SKM-1 treated with dmso at 0.1 percent for 144 hours (cell line): ENCODE measurements around the gene CFB.
"Not testable (repeated sequence)": the region's sequence is repeated elsewhere in the genome, so short reads cannot be mapped to it uniquely, and the experiment has no call there.

ENCODE experiments used
- DNase-seq: peaks from one replicate; lab custom pipeline; 2025; ENCODE audit not compliant: unreplicated experiment; lab: John Stamatoyannopoulos, UW

Gene CFB

DNA sequence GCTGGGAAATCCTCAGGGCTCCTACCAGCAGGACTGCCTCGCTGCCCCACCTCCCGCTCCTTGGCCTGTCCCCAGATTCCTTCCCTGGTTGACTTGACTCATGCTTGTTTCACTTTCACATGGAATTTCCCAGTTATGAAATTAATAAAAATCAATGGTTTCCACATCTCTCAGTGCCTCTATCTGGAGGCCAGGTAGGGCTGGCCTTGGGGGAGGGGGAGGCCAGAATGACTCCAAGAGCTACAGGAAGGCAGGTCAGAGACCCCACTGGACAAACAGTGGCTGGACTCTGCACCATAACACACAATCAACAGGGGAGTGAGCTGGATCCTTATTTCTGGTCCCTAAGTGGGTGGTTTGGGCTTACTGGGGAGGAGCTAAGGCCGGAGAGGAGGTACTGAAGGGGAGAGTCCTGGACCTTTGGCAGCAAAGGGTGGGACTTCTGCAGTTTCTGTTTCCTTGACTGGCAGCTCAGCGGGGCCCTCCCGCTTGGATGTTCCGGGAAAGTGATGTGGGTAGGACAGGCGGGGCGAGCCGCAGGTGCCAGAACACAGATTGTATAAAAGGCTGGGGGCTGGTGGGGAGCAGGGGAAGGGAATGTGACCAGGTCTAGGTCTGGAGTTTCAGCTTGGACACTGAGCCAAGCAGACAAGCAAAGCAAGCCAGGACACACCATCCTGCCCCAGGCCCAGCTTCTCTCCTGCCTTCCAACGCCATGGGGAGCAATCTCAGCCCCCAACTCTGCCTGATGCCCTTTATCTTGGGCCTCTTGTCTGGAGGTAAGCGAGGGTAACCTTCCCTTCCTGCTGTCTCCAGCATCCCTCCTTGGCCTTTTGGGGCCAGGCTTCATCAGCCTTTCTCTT, at the start of gene CFB:
Gene CFB (plus strand): TSS at position 589 of the 863 bp plus-strand sequence. CDS start 127 bp downstream, at position 716.
- DNase-seq: no peak

DNA sequence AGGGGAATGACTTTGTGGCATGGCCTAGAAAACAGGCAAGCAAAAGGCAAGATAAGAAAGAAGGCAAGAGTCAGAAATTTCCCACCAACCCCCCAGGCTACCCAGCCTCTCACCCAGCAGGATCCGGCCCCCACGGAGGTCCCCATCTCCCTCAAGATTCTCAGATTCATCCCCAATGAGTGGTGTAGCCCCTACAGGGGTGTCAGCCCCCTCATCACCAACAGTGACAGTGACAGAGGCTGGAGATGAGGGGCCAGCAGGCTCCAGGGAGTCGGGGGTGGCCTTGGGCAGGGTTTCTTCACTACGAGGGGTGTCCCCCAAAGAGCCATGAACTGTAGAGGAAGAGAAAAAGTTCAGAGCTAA, 49.4 kb upstream of the CFB start:
- DNase-seq: no peak

DNA sequence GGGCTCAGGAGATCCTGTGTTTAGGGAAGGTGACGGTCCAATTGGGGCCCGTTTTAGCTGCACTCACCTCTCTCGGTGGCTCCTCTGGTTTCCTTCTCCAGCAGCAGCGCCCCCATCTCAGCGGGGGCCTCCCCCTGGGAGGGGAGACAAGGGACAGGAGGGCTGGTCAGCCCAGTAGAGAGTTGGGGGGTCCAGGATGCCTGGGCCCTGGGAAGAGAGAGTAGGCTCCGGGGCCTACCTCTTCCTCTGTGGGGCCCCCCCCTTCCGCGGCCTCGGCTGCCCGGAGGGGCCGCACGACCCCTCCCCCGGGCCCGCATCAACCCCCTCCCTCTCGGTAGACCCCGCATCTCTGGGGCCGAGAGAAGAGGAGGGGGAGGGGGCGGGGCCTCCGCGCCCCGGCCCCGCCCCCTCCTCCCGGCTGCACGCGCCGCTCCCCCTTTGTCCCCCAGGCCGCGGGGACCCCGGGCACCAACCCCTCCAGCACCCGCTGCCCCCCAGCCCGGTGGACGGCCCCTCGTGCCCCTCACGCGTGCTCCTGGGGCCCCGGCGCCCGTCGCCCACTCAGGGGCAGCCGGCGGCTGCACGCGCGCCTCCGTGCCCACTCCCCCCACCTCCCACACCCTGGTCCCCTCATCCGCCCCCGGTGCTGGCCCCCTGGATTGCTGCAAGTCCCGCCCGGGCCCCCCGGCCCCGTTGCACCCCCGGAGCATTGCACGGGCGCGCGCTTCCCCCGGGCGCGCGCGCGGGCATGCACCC, 48.9 kb upstream of the CFB start:
- DNase-seq: no peak

DNA sequence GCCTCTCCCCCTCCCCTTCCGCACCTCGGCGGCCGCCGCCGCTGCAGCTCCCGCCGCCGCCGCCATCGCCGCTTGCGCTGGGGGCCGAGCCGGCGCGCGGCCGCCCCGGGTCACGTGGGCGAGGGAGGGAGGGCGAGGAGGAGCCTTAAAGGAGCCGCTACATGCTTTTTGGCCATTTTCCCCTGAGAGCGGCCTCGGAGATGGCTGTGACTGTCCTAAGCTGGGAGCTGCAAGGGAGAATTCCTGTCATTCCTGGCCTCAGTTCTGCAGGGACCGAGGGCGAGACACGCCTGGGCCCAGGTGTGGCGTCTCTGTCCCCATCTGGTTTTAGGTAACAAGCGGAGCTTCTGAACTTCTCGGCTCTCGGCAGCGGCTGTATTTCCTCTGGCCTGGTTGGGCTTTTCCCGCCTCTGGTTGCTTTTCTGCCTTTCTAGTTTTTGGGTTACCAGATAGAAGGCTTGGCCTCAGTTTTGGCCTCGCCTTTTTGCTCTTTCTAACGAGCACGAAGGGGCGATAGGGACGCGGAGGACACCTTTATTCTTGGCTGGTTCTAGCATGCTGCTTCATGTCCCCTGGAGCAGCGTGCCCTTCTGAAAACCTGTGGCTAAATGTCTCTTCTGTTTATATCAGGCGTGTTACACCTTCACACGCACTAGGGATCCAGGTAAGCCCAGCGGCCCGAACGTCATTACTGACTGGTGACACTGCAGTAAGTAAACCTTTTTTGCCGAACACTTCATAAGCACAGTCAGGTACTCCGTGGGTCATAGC, 48.1 kb upstream of the CFB start, which contains the start of gene EHMT2:
Gene EHMT2 (minus strand): TSS at position 87 of the 771 bp plus-strand sequence. CDS start 21 bp downstream, at position 66.
- DNase-seq: peak; percentile 89

DNA sequence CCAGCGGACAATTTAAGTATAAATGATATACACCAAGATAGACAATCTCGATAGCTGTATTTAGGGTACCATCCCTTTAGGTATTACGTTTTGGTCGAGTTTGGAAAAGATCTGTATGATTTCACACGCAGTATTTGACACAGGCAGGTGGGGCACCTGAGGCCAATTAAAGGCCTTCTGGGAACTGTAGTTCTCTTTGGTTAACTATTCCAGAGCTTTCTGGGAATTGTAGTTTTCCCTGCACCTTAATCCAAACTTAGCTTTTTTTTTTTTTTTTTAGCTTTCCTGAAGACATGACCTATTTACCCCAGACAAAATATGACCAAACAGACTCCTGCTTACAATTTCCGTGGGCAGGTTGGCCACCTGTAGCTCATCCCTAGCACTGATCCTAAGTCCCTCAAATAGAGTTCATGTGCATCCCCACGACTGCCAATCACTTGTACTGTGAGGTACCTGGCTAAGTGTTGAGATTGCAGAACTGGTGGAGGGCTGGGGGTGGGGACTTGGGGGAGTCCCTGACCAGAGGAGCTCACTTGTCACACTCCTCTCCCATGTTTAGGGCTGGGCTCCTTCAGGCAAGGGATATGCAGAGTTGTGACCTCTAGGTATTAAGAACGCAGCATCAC, 47.4 kb upstream of the CFB start:
- DNase-seq: peak; percentile 35

DNA sequence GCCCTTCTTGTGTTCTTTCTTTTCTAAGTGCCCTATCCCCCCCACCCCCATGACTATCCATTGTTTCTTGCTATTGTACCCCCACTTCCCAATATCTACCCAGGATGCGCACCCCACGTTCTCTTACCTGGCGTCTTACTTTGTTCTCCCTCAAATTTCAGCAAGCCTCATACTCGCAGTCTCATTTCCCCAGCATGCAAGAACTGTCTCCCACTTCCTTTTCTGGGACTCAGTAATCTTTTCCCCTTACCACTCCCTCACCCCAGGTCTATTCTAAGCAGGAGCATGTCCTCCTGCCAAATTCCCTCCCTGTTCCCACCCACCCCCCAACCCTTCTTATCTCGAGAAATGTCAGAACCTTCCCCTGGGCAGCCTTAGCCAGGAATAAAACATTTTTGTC, 46.7 kb upstream of the CFB start:
- DNase-seq: no peak

DNA sequence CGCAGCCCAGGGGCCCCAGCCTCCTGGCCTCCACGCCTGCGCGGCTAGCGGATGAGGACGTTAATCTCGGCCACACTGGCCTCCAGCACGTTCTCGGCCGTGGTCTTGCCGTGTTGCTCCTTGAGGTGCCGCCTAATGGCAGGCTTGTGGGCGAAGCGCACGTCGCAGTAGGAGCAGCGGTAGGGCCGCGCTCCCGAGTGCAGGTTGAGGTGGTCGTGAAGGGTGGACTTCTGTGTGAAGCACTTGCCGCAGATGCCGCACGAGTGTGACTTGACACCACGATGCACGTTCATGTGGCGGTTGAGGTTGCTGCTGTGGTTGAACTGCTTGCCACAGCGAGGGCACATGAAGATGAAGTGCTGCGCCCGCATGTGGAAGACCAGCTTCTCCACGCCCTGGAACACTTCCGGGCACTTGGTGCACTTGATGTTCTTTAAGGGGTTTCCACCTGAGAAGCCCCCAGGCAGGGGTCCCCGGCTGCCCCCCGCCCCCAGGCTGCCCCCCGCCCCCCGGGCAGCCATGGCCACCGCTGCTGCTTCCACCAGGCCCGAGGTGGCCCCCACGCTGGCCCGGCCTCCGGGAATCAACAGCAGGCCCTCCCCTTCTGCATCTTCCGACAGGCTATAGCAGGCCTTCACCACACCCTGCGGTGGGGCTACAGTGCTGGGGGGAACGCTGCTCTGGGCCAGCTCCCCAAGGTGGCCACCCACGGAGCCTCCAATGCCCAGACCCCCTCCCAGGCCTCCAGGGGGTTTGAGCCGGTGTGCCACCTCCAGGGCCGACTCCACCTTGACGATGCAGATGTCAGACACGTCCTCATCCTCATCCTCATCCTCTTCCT, 45.8 kb upstream of the CFB start:
- no peak for DNase-seq

DNA sequence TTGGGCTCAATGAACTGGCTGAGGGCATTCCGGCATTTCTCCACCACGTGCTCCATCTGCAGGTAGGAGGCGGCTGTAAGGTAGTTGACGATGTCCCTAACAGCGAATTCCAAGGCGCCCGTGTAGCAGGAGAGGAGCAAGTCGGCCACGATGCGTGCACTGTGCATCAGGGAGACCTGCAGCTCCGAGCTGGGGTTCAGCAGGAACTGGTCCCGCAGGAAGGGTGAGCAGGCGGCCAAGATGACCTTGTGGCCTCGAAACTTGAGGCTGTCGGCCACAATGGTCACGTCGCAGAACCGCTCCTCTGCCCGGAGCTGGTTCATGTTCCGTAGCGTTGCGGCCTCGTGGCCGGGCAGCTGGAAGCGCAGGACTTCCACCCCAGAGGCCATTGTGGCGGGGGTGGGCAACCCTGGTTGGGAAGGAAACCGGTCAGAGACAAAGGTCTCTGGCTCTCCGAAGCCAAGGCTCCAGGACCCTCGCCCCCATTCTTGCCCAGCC, 44.9 kb upstream of the CFB start:
- no peak for DNase-seq

DNA sequence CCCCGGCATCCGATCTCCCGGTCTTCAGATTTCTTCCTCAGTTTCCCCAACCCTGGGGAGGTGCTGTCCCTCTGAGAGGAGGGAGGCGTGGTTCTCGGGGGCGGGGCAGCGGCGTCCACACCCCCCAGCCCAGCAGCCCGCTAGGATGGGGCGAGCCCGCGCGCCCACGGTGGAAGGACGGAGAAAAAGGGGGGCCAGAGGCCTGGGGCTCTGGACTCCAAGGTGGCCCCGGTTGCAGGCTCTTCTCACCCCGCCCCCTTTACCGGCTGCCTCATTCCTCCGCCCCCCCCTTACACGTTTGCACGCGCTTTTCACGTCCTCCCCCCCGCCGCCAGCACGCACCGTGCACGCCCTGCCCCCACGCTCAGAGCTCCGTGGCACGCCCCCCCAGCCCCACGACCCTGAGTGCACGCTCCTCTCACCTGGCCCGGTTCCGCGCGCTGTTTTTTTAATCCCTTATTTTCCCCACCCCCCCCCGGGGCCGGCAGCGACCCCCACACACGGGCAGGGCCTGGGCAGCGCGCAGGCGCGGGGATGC, 44.4 kb upstream of the CFB start:
- DNase-seq: peak; percentile 42

DNA sequence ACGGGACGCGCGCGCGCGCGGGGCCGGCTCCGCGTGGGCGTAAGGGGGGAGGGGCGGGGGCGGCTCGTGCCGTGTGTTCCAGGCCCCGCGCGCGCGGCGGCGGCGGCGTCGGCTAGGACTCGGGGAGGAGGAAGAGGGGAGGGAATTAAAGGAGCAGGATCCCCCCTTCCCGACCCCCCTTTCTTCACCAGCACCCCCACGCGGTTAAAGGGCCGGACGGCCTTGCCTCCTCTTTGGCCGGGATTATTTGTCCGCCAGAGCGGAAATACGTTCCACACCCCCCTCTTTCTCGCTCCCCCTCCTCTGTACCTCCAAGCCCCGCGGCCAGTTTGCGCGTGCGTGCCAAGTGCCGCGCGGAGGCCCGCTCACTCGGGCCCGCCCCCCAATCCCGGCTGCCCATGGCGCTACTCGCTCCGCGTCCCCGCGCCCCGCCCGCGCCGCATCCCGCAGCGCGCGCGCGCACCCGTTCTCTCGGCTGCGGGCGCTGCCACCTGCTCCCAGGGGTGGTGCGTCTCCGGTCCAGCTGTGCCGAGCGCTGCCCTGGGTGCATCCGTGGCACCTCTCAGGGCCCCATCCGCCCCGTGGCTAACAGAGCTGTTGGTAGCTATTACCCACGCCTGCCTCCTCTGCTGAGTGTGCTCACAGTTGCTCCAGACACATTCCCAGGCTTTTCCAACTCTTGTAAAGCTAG, 43.8 kb upstream of the CFB start, which contains the start of gene ZBTB12:
Gene ZBTB12 (minus strand): TSS at position 134 of the 691 bp plus-strand sequence. CDS start 781 bp downstream, outside the sequence.
- peak; percentile 74 for DNase-seq

DNA sequence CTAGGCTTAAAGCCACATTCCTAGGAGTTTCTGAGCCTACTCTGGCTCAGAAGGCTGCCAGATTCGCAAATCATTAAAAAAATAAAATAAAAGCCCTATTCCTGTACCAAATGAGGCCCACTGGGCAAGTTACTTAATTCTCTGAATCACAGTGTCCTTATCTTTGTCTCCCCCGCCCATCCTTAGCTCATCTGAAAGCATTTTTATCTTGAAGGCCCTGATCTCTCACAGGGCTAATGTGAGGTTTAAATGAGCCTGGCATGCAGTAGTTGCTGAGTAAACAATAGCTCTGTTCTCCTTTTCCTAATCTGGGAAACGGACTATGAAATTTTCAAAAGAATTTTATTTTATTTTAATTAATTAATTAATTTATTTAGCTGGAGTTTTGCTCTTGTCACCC, 41.9 kb upstream of the CFB start:
- DNase-seq: no peak

DNA sequence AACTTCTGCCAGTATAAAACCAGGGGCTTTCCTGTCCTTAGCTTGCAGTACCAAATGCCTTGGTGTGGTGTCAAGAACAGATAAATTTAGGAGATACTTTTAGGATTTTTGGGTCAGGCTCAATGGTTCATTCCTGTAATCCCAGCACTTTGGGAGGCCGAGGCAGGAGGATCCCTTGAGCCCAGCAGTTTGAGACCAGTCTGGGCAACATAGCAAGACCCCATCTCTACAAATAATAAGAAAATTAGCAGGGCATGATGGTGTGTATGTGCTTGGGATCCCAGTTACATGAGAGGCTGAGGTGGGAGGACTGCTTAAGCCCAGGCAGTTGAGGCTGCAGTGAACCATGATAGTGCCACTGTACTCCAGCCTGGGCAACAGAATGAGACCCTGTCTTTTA, 40.9 kb upstream of the CFB start:
- no peak for DNase-seq

DNA sequence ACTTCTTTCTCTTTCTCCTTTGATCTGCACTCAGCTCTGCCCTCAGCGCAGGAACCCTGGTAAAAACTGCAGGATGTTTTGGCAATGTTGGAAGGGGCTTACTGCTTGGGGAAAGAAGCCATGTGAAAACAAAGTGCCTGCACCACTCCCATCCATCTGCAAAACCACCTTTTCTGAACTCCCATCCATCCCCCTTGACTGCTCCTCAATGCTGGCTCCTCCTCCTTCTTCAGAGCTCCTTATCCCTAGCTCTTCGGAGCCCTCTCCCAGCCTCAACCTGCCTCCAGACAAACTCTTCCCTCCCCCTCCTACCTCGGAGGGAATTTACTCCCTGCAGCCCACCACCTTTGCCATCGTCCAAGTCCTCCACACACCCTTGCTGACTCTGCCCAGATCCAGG, 39.8 kb upstream of the CFB start:
- no peak for DNase-seq

DNA sequence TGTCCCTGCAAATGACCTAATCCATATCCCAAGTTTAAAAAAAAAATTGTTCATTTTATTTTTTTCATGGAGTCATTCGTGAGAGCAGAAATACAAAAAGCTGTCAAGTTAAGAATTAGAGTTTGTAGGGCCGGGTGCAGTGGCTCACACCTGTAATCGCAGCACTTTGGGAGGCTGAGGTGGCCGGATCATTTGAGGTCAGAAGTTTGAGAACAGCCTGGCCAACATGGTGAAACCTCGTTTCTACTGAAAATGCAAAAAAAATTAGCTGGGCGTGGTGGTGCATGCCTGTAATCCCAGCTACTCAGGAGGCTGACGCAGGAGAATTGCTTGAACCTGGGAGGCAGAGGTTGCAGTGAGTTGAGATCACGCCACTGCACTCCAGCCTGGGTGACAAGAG, 39.2 kb upstream of the CFB start:
- DNase-seq: not testable (repeated sequence)

DNA sequence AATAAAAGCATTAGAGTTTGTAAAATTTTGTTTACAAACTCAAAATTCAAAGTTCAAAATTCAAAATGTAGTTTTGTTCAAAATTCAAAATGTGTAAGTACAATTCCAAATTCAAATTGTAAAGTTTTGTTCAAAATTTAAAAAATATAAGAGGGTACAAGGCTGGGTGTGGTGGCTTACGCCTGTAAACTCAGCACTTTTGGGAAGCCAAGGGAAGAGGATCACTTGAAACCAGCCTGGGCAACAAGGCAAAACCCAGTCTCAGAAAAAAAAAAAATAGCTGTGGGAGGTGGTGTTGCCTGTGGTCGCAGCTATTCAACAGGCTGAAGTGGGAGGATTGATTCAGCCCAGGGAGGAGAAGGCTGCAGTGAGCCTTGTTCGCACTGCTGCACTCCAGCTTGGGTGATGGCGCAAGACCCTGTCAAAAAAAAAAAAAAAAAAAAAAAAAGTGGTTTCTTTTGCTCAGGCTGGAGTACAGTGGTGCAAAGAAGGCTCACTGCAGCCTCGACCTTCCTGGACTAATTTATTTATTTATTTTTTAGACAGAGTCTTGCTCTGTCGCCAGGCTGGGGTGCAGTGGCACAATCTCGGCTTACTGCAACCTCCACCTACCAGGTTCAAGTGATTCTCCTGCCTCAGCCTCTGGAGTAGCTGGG, 38.6 kb upstream of the CFB start:
- peak; percentile 81 for DNase-seq

DNA sequence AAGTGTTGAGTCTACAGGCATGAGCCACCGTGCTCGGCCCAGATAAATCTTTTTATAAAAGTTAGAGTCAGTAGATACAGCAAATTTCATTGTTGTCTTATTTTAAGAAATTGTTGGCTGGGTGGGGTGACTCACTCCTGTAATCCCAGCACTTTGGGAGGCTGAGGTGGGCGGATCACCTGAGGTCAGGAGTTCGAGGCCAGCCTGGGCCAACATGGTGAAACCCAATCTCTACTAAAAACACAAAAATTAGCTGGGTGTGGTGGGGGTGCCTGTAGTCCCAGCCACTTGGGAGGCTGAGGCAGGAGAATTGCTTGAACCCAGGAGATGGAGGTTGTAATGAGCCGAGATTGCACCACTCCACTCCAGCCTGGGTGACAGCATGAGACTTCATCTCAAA, 37.6 kb upstream of the CFB start:
- not testable (repeated sequence) for DNase-seq

DNA sequence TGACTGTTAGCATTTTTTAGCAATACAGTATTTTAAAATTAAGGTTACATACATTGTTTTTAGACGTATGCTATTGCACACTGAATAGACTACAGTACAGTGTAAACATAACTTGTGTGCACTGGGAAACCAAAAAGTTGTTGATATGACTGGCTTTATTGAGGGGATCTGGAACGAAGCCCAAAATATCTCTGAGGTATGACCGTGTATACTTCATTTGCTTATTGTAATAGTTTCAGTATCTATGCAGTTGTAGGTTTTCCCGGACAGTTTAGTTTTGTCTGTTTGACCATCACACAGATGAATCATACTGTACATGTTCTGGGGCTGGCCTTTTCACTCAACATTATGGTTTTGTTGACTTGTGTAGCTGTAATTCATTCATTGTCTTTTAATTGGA, 37.1 kb upstream of the CFB start:
- no peak for DNase-seq

DNA sequence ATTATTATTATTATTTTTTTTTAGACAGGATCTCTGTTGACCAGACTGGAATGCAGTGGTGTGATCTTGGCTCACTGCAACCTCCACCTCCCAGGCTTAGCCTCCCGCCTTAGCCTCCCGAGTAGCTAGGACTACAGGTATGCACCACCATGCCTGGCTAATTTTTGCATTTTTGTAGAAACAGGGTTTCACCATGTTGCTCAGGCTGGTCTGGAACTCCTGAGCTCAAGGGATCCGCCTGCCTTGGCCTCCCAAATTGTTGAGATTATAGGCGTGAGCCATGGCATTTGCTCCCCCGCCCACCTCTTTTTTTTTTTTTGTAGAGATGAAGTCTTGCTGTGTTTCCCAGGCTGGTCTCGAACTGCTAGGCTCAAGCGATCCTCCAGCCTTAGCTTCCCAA, 36.6 kb upstream of the CFB start:
- DNase-seq: not testable (repeated sequence)
